NCI-H2107 treated with DMSO at 0.1 percent for 48 hours (cell line): ENCODE results near the gene TAF5.
"Not testable (repeated sequence)": the region's sequence is repeated elsewhere in the genome, so short reads cannot be mapped to it uniquely, and the experiment has no call there.

Experiments used
- DNase-seq: peaks from one replicate; lab custom pipeline; 2025; ENCODE audit not compliant: unreplicated experiment; lab: John Stamatoyannopoulos, UW

TAF5 gene

DNA sequence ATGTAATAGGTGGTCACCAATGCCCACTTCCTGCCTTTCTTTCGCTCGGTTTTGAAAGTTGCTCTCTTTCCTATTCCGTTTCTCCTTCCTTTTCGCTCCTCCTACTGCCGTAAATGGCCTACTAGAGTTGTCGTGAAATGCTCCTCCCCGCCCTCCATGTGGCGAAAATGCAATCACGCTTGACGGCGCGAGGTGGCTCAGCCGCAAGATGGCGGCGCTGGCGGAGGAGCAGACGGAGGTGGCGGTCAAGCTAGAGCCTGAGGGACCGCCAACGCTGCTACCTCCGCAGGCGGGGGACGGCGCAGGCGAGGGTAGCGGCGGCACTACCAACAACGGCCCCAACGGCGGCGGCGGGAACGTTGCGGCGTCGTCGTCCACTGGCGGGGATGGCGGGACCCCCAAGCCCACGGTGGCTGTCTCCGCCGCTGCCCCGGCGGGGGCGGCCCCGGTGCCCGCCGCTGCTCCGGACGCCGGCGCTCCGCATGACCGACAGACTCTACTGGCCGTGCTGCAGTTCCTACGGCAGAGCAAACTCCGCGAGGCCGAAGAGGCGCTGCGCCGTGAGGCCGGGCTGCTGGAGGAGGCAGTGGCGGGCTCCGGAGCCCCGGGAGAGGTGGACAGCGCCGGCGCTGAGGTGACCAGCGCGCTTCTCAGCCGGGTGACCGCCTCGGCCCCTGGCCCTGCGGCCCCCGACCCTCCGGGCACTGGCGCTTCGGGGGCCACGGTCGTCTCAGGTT lies at the start of gene TAF5:
TSS of gene TAF5 (plus strand) at position 195 of the 737 bp plus-strand sequence. CDS start at position 209, 14 bp downstream.
- peak; percentile 83 for DNase-seq

DNA sequence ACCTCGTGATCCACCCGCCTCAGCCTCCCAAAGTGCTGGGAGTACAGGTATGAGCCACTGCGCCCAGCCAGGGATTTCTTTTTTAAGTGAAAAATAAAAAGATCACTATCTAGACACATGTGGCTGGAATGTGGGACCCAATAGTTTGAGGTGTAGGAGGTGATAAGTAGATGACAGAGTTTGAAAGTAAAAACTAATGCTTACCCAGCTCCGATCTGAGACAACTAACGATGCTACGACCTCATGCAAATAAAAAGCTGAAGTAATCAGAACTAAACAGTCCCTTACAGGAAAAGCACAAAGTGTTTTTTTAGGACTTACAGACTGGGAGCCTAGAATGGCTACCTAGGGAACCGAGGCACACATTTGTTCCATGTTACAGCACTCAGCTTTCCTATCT lies 39.9 kb upstream of the TAF5 start:
- no peak for DNase-seq

DNA sequence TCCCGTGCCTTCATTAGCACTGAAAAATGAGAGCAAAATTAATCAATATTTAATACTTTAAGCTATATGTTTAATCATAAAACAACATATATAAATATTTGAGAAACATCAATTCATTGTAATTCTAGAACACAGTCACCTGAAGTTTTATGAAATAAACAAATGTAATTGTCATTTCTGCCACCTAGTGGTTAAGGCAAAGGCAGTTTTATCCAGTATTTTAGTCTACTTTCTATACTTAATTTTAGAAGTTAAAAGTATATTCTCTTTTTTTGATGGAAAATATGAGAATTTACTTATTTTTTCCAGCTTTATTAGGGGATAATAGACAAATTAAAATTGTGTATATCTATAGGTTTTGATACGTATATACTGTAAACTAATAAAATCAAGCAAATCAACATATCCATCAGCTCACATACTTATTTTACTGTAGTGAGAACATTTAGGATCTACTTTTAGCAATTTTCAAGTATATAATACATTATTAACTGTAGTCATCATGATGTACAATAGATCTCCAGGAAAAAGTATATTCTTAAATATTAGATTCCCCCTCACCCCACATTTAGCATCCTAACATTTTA lies 33.7 kb upstream of the TAF5 start:
- no peak for DNase-seq

DNA sequence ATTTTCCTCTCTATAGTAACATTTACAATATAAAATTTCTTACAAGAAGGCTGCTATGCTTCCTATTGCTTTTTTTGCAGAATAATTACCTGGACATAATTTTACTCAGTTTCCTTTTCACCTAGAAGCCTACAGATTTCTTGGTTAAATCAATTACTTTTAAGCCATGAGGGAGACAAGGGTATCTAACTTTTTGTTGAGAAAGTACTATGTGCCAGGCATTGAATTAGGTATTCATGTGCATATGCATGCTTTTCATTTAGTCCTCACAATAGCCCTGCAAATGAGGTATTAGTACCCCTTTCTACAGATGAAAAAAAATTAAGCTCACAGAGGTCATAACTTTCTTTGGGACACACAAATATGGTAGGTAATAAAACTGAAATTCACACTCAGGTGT lies 33.2 kb upstream of the TAF5 start:
- no peak for DNase-seq

DNA sequence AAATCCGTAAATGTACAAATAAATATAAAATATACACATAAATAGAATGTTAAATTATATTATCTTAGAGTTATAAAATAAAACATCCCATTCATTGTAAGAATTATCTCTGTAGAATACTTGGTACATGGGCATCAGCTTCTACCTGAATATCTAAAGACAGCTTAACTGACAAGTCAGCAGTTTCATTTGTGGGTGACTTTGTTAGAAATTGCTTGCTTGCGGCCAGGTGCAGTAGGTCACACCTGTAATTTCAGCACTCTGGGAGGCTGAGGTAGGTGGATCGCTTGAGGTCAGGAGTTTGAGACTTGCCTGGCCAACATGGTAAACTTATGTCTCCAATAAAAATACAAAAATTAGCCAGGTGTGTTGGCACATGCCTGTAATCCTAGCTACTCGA lies 31.4 kb upstream of the TAF5 start:
- no peak for DNase-seq

DNA sequence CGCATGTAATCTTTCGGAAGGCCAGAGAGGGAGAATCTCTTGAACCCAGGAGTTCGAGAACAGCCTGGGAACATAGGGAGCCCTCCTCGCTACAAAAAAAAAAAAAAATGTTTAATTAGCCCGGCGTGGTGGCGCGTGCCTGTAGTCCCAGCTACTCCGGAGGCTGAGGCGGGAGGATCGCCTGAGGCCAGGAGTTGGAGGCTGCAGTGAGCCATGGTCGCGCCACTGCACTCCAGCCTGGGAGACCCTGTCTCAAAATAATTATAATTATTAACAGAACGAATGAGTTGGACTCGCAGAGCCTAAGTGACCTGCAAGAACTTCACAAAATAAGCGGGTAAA lies 17.6 kb upstream of the TAF5 start:
- DNase-seq: no peak

DNA sequence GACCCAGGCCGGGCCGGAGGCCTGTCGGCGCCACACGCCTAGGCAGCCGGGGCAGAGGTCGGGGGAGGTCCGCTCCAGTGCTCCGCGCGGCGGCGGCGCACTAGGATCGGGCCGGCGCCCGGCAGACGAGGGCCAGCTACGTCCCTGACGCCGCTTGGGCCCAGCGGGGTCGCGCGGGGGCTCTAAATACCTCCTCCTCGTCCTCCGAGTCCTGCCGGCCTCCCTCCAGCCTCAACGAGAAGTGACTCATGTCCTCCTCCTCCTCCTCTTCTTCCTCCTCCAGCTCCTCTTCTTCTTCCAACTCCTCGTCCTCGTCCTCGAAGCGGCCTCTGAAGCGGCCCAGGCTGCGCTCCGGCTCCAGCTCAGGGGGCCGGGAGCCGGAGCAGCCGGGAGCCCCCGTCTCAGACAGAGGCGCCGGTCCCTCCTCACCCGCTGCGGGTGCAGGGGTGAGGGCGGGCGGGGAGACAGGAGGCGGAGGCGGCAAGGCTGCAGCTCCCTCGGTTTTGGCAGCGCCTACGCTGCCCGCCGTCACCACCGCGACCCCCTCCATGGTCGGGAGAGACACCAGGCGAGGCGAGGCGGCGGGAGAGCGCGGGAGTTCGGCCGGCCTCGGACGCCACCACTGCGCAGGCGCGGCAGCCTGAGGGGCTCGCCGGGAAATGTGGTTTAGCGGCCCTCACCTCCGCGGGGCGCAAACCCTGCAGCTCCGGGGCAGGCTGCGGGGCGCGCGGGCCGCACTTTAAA lies 17.1 kb upstream of the TAF5 start, which contains the start of gene PCGF6:
TSS of gene PCGF6 (minus strand) at position 624 of the 744 bp plus-strand sequence. CDS start at position 550, 74 bp downstream.
- peak; percentile 28 for DNase-seq

DNA sequence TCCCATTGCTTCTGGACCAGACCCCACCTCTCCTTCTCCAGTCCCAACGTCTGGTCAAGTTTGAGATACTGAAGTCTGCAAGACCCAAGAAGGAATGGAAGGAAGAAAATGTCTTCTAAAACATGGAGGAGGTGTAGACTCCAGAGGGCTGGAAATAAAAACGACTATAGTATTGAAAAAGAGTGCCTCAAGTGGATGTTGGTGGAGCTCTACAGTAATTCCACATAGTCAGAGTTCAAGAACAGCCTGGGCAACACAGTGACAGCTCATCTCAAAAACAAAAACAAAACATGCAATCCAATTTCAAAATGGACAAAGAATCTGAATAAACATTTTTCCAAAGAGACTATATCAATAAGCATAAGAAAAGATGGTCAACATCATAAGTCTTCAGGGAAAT lies 14.5 kb upstream of the TAF5 start:
- DNase-seq: no peak

DNA sequence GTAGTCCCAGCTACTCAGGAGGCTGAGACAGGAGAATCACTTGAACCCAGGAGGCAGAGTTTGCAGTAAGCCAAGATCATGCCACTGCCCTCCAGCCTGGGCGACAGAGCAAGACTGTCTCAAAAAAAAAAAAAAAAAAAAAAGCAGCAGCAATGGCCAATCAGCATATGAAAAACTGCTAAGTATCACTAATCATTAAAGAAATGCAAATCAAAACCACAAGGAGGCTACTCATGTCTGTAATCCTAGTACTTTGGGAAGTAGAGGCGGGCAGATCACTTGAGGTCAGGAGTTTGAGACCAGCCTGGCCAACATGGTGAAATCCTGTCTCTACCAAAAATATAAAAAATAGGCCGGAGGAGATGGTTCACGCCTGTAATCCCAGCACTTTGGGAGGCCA lies 13.2 kb upstream of the TAF5 start:
- DNase-seq: not testable (repeated sequence)

DNA sequence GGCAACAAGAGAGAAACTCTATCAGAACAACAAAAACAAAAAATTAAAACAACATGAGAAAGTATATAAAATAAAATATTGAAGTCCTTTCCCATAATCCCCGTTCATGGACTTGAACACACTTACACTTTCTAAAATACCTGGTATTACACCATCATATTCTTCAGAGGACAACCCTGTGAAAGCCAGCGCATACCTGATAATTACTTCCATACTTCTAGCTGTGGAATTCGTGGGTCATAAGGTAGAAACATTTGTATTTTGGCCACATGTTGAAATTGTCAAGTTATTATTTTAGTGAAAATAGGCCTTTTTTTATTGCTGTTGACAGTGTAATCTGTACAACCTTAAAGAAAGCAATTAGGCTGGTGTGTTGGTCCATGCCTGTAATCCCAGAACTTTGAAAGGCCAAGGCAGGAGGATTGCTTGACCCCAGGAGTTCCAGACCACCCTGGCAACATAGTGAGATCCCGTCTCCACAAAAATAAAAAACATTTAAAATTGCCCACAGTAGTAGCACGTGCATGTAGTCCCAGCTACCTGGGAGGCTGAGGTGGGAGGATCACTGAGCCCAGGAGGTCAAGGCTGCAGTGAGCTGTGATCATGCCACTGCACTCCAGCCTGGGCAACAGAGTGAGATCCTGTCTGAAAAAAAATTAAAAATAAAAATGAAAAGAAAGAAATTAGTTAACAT lies 11.7 kb upstream of the TAF5 start:
- DNase-seq: no peak

DNA sequence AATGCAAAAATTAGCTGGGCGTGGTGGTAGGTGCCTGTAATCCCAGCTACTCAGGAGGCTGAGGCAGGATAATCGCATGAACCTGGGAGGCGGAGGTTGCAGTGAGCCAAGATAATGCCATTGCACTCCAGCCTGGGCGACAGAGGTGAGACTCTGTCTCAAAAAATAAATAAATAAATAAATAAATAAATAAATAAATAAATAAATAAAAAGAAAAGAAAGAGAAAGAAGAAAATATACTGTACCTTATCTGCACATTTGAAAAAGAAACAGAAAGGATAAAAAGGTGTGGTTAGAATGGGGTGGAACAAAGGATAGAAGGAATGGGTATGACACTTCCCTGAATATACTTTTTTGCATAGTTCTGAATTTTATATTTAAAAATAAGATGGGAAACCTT lies 8.3 kb upstream of the TAF5 start:
- not testable (repeated sequence) for DNase-seq

DNA sequence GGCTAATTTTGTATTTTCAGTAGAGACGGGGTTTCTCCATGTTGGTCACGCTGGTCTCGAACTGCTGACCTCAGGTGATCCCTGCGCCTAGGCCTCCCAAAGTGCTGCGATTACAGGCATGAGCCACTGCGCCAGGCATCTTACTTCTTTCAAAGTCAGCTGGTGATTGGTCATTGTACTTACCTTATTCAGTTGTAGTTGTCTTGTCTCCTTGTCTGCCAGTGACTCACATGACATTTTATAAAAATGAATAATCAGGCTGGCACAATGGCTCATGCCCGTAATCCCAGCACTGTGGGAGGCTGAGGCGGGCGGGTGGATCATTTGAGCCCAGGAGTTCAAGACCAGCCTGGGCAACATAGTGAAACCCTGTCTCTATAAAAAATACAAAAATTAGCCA lies 7.0 kb upstream of the TAF5 start:
- DNase-seq: not testable (repeated sequence)

DNA sequence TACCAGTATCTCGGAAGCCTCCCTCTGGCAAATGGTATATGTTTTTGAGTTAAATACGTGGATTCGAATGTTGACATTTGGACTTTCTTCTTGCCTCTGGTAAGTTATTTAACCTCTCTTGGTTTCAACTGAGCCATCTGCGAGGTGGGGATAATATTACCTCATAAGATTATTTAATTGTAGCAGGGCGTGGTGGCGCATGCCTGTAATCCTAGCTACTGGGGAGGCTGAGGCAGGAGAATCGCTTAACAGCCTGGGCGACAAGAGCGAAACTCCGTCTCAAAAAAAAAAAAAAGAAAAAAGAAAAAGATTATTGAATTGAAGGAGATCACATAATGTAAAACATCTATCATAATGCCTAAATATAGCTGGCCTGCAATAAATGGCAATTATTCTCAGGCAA lies 396 bp upstream of the TAF5 start:
- no peak for DNase-seq

DNA sequence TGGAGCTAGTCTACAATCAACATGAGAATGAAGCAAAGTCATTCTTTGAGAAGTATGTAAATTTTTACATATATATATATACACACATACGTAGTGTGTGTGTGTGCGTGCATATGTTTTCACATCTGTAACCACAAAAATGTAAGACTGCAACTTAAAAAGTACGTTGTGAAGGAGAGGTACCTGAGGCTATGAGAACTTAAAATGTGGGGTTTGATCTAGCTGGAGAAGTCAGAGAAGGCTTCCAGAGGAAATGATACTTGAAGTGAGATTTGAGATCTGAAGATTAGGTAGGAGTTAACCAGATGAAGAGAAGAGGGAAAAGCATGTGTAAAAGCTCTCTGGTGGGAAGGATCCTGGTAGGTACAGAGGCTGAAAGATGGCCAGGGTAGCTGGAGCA lies 5.8 kb downstream of the TAF5 start:
- no peak for DNase-seq

DNA sequence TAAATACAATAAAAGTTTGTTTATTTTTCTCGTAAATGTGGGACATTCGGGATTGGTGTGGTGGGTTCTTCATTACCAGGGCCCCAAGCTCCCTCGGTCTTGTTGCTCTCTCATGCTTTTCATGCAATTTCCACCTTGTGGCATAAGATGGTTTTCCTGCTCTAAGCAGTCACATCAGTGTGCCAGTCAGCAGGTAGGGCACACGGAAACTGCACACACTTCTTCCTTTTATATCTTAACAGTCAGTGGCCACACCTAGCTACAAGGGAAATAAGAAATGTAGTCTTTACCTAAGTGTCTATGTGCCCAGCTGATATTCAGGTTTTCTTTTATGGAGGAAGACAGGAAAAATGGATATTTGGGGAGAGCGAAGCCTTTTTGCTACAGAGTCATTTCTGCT lies 6.5 kb downstream of the TAF5 start:
- DNase-seq: no peak

DNA sequence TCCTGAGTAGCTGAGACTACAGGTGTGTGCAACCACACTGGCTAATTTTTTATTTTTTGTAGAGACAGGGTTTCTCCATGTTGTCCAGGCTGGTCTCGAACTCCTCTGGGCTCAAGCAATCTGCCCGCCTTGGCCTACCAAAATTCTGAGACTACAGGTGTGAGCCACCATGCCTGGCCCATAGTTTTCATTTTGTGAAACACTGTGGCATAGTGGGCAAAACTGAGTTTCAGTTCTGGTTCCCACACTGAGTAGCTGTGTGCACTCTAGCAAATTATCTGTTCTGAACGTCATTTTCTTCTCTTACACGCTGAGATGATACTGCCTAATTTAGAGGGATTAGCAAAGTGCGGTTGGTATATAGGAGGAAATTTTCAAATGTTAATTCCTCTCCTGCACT lies 15.0 kb downstream of the TAF5 start:
- no peak for DNase-seq

DNA sequence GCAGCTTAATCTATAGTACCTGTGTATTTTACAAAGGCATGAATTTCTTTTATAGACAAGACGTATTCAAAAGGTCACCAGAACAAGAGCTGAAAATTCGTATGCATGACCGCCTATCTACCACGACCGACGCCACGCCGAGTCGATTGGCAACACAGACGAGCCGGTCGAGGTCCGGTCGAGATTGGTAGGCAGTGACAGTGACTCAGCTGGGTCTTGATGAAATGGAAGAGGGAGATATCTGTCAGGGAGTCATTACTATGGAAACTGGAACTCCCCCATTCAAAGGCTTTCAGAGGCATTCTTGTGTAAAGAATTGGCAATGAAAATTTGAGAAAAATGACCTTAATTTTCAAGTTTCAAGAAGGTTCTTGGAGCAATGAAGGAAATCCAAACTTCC lies 26.4 kb downstream of the TAF5 start:
- no peak for DNase-seq

DNA sequence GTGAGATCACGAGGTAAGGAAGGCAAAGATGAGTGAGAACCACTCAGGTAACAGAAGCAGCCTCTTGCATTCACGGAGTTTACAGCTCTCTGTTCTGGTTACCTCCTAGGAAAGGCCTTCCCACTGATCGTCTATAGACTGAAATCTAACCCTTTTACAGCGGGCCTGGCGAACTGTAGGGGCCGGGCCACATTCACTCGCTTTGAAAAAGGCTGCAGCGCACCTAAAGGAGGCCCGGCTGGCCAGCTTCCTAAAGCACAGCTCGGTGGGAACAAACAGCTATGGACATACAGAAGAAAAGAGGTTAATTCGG lies 27.9 kb downstream of the TAF5 start:
- DNase-seq: no peak

DNA sequence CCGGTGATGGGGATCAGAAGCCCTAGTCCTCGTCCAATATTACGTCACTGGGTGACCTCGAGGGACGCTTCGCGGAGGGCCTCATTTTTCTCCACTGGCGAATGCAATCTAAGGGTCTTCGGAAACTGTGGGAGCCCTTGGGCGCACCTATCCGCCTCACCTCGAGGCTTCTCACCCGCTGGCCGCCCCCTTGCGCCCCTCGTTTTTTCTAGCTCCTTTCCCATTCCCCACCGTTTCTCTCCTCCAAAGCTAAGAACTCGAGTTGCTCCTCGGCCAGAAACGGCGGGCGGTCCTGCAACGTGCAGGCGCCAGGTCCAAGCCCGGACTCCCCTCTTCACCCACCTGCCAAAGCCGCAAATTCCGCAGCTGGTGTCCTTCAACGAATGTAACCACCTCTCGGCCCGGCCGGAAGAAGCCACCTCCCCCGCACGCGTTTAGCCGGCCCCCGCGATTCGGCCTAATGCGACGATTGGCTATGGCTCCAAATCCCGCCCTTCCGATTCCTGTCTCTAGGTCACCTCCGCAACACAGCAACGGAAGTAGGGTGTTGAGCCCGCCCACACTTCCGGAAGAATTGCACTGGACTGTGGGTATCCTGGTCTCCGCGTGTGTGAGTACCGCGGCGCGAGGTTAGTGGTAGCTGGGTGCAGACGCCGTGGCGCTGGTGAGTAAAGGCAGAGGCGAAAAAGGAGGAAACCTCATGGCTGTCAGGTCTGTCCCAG lies 28.5 kb downstream of the TAF5 start, which contains the start of the genes ATP5MK and PDCD11:
TSS of gene ATP5MK (minus strand) at position 409 of the 722 bp plus-strand sequence. CDS start 4,018 bp downstream, outside the sequence.
TSS of gene PDCD11 (plus strand) at position 560 of the 722 bp plus-strand sequence. CDS start 1,801 bp downstream, outside the sequence.
- DNase-seq: peak; percentile 94

DNA sequence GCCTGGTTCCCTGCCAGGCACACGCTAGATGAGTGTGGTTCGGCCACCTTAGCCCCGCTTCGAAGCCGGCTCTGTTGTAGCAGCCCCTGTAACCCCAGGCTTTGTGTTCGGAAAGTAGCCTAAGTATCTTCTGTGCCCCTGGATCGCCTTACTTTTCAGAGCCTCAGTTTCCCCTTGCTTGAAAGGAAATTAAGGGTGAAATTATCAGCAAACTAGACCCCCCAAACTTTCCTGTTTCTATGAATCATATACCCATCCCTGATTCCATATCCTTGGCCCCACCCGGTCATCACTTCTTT lies 29.0 kb downstream of the TAF5 start:
- no peak for DNase-seq

DNA sequence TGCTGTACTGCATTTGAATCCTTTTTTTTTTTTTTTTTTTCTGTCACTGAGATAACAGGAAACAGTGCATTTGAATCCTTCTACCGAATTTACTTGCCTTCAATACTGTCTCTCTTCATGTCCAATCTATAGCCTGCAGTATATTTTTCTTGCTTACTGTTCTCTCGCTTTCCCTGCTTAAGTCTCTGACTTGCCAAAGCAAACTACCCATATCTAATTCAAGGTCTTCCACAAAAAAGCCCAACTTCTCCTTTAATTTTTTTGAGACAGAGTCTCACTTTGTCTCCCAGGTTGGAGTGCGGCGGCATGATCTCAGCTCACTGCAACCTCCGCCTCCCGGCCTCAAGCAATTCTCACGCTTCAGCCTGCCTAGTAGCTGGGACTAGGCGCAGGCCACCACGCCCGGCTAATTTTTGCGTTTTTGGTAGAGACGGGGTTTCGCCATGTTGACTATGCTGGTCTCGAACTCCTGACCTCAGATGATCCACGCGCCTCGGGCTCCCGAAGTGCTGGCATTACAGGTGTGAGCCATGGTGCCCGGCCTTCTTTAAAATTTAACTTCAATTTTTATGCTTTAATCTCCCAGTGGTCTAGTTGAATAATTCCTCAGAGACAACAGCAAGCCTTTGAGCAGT lies 29.5 kb downstream of the TAF5 start:
- no peak for DNase-seq
